ENCODE results near the gene HSPH1.

DNA sequence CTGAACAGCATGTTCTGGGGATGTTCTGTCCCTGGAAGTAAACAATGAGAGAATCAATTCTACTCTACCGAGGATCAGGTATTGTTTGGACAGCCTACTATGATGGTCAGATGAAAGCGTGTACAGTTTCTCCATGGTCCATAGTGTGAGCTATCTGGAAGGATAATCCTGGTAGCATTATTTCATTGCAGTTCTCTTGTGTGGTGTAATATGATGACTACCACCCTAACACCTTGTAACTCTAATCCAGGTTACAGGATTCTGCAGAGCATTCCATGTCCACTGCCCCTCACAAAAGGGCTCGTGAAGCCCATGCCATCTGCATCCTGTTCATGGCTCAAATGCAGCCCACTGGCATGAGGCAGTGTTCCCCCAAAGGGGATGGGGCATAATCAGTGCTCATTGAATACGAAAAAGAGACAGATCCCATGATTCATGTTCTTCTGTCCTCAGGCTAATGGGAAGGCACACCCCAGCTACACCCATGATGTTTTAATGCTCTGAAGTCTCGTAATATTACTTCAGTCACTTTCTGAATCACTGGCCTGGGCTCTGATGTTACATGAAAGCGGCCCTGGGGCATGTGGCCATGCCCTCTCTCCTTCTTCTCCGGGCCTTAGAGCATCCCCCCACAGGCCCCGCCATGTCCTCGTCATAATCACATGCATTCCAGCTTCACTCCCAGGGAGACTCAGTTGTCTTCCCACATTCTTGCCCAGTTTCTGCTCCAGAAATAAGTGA is 68.4 kb downstream of the HSPH1 start:
- TF ChIP-seq, protein P1, sequence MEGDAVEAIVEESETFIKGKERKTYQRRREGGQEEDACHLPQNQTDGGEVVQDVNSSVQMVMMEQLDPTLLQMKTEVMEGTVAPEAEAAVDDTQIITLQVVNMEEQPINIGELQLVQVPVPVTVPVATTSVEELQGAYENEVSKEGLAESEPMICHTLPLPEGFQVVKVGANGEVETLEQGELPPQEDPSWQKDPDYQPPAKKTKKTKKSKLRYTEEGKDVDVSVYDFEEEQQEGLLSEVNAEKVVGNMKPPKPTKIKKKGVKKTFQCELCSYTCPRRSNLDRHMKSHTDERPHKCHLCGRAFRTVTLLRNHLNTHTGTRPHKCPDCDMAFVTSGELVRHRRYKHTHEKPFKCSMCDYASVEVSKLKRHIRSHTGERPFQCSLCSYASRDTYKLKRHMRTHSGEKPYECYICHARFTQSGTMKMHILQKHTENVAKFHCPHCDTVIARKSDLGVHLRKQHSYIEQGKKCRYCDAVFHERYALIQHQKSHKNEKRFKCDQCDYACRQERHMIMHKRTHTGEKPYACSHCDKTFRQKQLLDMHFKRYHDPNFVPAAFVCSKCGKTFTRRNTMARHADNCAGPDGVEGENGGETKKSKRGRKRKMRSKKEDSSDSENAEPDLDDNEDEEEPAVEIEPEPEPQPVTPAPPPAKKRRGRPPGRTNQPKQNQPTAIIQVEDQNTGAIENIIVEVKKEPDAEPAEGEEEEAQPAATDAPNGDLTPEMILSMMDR (IDR thresholded peaks at IDR 0.05), result no peak
- no peak for TF ChIP-seq EP300 (IDR thresholded peaks at IDR 0.05)
- no peak for TF ChIP-seq POLR2AphosphoS5 (IDR thresholded peaks at IDR 0.05)

Data from esophagus muscularis mucosa (tissue), 4 donors.